Measurements from ENCODE around the gene CSF1R. TPM values are rescaled to one million over a fixed set of nuclear protein-coding genes. Genes with fewer than 3 reads are reported as not detected.

The CSF1R gene
- total RNA-seq, 4 donors from 2014 or later = 12.3 to 58.0 (median 35.2) TPM

GRCh38 chr5:150124111-150124557, 37.8 kb upstream of the CSF1R start:
- H3K4me3 ChIP-seq = no peak overlapping the region
- peaks cover 0 to 97% of the 10 kb centered on the region in 2 donors for H3K36me3 ChIP-seq
- no peaks in the 10 kb centered on the region for H3K4me1 ChIP-seq
- TF ChIP-seq POLR2A (IDR thresholded peaks at IDR 0.05) = no peak
- TF ChIP-seq, protein P1, sequence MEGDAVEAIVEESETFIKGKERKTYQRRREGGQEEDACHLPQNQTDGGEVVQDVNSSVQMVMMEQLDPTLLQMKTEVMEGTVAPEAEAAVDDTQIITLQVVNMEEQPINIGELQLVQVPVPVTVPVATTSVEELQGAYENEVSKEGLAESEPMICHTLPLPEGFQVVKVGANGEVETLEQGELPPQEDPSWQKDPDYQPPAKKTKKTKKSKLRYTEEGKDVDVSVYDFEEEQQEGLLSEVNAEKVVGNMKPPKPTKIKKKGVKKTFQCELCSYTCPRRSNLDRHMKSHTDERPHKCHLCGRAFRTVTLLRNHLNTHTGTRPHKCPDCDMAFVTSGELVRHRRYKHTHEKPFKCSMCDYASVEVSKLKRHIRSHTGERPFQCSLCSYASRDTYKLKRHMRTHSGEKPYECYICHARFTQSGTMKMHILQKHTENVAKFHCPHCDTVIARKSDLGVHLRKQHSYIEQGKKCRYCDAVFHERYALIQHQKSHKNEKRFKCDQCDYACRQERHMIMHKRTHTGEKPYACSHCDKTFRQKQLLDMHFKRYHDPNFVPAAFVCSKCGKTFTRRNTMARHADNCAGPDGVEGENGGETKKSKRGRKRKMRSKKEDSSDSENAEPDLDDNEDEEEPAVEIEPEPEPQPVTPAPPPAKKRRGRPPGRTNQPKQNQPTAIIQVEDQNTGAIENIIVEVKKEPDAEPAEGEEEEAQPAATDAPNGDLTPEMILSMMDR (IDR thresholded peaks at IDR 0.05) = no peak
- no peak for TF ChIP-seq POLR2AphosphoS5 (IDR thresholded peaks at IDR 0.05)
- TF ChIP-seq EP300 (IDR thresholded peaks at IDR 0.05) = no peak
- no peaks in the 10 kb centered on the region for H3K9me3 ChIP-seq
- no peaks in the 10 kb centered on the region for H3K27me3 ChIP-seq
- H3K27ac ChIP-seq = no peak overlapping the region
- WGBS, 2 donors (ENCODE audit: low coverage in 1 of 2) = no CpG with 5 or more reads among the region's 11 CpGs
- ATAC-seq = no peak

DNA sequence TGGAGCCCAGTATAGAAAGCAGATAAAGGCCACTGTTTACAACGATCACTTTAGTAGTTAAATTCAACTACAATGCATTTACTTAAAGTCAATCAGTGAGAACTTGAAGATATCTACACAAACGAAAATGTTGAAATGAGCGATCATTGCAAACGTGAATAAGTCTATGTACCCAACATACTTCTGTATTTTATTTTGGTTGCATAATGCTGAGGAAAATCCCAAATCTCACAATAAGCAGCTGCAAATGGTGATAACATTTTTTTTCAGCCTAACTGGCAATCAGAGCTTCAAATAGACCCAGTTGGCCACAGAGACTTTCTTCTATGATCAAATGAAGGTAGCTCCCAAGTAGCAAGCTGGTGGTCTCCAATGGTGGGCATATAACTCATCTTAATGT, 37.2 kb upstream of the CSF1R start:
- H3K27ac ChIP-seq = no peak overlapping the region

GRCh38 chr5:150122536-150123481, 36.5 kb upstream of the CSF1R start:
- TF ChIP-seq, protein P1 (IDR thresholded peaks at IDR 0.05) = no peak
- TF ChIP-seq POLR2AphosphoS5 (IDR thresholded peaks at IDR 0.05) (no peak), EP300 (IDR thresholded peaks at IDR 0.05) (no peak), POLR2A (IDR thresholded peaks at IDR 0.05) (no peak)
- no peak overlapping the region for H3K4me3 ChIP-seq
- WGBS, 2 donors (ENCODE audit: low coverage in 1 of 2) = 61 to 81% methylated on average over 2 to 6 of the region's 15 CpGs
- H3K27me3 ChIP-seq = no peaks in the 10 kb centered on the region
- H3K9me3 ChIP-seq = no peaks in the 10 kb centered on the region
- peaks cover 0 to 97% of the 10 kb centered on the region in 2 donors for H3K36me3 ChIP-seq
- no peak for ATAC-seq
- H3K4me1 ChIP-seq = no peaks in the 10 kb centered on the region
- H3K27ac ChIP-seq = no peak overlapping the region

More for the DNA sequence above, 37.2 kb upstream of the CSF1R start:
- no peak for ATAC-seq
- TF ChIP-seq EP300 (IDR thresholded peaks at IDR 0.05) = no peak
- no peak for TF ChIP-seq POLR2A (IDR thresholded peaks at IDR 0.05)
- Histone ChIP-seq H3K4me1 (no peaks in the 10 kb centered on the region), H3K4me3 (no peak overlapping the region), H3K27me3 (no peaks in the 10 kb centered on the region), H3K36me3 (peaks cover 0 to 97% of the 10 kb centered on the region in 2 donors), H3K9me3 (no peaks in the 10 kb centered on the region)
- WGBS, 2 donors (ENCODE audit: low coverage in 1 of 2) = 63 to 82% methylated on average over 4 of the region's 4 CpGs

DNA sequence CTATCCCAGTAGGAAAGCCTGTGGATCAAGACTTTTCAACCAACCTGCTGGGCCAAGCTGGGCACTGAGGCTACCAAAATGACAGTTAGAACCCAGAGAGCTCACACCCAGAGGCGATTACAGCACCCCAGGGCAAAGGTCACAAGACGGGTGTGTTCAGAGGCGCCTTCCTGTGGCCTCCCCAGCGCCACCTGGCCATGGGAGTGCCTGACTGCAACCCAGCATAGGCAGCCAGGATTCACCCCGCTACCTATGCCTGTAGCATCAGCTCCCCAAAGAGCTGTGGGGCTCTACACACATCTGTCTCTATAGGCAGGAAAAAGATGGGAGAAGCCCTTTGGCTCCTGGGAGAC, 35.8 kb upstream of the CSF1R start:
- Histone ChIP-seq H3K27ac (no peak overlapping the region), H3K27me3 (no peaks in the 10 kb centered on the region), H3K36me3 (peaks cover 0 to 99% of the 10 kb centered on the region in 2 donors), H3K9me3 (no peaks in the 10 kb centered on the region), H3K4me3 (no peak overlapping the region), H3K4me1 (no peaks in the 10 kb centered on the region)
- TF ChIP-seq, protein P1 (IDR thresholded peaks at IDR 0.05) = no peak
- TF ChIP-seq EP300 (IDR thresholded peaks at IDR 0.05) = no peak
- TF ChIP-seq POLR2AphosphoS5 (IDR thresholded peaks at IDR 0.05) = no peak
- TF ChIP-seq POLR2A (IDR thresholded peaks at IDR 0.05) = no peak
- ATAC-seq = no peak
- 20 to 60% methylated on average over 2 of the region's 5 CpGs for WGBS, 2 donors (ENCODE audit: low coverage in 1 of 2)

DNA sequence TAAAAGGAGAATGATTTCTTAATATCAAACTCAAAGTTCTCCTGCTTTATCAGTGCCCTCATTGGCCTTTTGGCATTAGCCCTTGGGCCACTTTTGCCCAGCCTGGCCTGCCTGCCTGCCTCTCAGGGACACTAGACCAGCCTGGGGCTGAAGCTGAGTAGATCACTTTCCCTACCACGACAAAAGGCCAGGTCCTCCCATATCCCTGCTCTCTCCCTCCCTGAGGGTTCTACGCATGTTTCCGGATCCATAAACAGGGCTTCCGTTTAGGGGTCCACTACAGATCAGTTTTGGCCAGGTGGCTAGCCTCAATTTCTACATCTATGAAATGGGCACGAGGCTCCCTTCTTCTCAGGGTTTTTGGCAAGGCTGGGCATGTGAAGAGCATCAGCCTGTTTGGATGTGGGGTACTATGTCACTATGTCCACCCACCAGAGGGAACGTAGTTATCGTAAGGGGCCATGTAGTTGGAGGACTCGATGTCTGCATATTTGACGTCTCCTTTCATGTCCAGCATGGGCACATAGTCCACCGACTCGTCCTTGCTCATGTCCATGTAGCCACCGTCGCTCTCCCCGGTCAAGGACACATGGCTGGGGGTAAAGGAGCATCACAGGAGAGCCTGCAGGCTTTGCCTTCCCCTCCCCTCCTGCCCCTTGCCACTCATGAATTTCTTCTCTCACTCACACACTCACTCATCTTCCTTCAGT, 35.2 kb upstream of the CSF1R start:
- no peak for ATAC-seq
- Histone ChIP-seq H3K27ac (no peak overlapping the region), H3K4me1 (no peaks in the 10 kb centered on the region), H3K4me3 (no peak overlapping the region), H3K9me3 (no peaks in the 10 kb centered on the region), H3K36me3 (peaks cover 0 to 99% of the 10 kb centered on the region in 2 donors), H3K27me3 (no peaks in the 10 kb centered on the region)
- WGBS, 2 donors (ENCODE audit: low coverage in 1 of 2) = 95 to 99% methylated on average over 6 to 9 of the region's 14 CpGs
- TF ChIP-seq POLR2A (IDR thresholded peaks at IDR 0.05) = no peak
- no peak for TF ChIP-seq POLR2AphosphoS5 (IDR thresholded peaks at IDR 0.05)
- no peak for TF ChIP-seq EP300 (IDR thresholded peaks at IDR 0.05)
- TF ChIP-seq, protein P1 (IDR thresholded peaks at IDR 0.05) = no peak

All from gastroesophageal sphincter (tissue), 4 donors.